ENCODE measurements around the gene ACTG2. TPM values are rescaled to one million over a fixed set of nuclear protein-coding genes. Genes with fewer than 3 reads are reported as not detected.
A peak's percentile ranks its signal among the peaks of the same experiment; 100 is the strongest.
"Not testable (repeated sequence)": the region's sequence is repeated elsewhere in the genome, so short reads cannot be mapped to it uniquely, and the experiment has no call there.

ACTG2 gene
- total RNA-seq, 2 donors from 2014 or later, result 0.27 TPM; not detected in 1

DNA sequence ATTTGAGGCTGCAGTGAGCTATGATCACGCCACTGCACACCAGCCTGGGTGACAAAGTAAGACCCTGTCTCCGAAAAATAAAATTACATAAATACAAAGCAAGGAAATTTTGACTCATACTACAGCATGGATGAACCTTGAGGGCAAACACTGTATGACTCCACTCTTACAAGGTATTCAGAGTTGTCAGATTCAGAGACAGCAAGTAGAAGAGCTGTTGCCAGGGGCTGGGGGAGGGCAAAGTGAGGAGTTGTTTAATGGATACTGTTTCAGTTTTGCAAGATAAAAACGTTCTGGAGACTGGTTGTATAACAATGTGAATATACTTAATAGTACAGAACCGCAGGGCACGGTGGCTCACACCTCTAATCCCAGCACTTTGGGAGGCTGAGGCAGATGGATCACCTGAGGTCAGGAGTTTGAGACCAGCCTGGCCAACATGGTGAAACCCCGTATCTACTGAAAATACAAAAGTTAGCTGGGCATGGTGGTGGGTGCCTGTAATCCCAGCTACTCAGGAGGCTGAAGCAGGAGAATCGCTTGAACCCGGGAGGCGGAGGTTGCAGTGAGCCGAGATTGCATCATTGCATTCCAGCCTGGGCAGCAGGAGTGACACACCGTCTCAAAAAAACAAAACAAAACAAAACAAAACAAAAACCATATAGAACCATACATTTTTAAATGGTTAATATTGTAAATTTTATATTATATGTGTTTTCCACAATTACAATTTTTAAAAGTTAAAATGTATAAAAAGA, 5.0 kb upstream of the ACTG2 start:
- H3K27ac Mint-ChIP-seq, result peak overlapping the region; percentile 40 to 87
- not testable (repeated sequence) for H3K36me3 Mint-ChIP-seq; H3K9me3 Mint-ChIP-seq; DNase-seq (ENCODE audit: low spot score in 2 of 2)
- peak; percentile 30 to 54 for ATAC-seq

DNA sequence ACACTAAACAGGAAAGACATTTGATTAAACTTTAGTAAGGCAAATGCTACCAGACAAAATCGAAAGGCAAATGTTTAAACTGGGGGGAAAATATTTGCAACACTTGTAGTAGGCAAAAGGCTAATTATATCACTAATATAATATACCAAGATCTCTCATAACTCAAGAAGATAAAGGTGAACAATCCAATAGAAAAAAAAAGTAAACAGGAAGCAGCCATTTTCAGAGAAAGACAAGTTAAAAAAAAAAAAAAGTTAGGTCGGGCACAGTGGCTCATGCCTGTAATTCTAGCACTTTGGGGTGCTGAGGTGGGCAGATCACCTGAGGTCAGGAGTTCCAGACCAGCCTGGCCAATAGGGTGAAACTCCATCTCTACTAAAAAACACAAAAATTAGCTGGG, 4.4 kb upstream of the ACTG2 start:
- H3K36me3 Mint-ChIP-seq, result peaks cover 0 to 5% of the 10 kb centered on the region in 2 donors
- ATAC-seq (no peak), DNase-seq (ENCODE audit: low spot score in 2 of 2) (no peak)
- peak overlapping the region in 1 of 2 donors; percentile 5 for H3K27ac Mint-ChIP-seq
- H3K9me3 Mint-ChIP-seq, result peaks cover 2 to 3% of the 10 kb centered on the region in 2 donors

DNA sequence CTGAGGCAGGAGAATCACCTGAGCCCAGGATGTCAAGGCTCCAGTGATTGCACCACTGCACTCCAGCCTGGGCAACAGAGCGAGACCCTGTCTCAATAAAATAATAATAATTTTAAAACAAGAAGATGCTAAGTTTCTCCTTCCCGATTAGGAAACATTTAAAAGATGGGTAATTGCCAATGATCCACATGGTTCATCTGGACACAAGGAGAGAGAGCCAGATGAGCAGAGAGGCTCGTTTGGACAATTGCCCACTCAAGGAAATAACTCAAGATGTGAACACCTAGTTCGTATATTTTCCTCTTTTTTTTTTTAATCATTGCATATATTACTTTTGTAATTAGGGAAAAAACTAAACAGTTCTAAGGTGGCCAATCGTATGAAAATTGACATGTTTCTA, 3.6 kb upstream of the ACTG2 start:
- Mint-ChIP-seq H3K27ac (no peak overlapping the region), H3K36me3 (peaks cover 0 to 5% of the 10 kb centered on the region in 2 donors), H3K9me3 (peaks cover 2 to 3% of the 10 kb centered on the region in 2 donors)
- no peak for ATAC-seq
- DNase-seq (ENCODE audit: low spot score in 2 of 2), result no peak

GRCh38 chr2:73890301-73891092, 2.3 kb upstream of the ACTG2 start:
- DNase-seq (ENCODE audit: low spot score in 2 of 2), result no peak
- no peak overlapping the region for H3K27ac Mint-ChIP-seq
- peaks cover 0 to 5% of the 10 kb centered on the region in 2 donors for H3K36me3 Mint-ChIP-seq
- no peak for ATAC-seq
- H3K9me3 Mint-ChIP-seq, result peaks cover 2 to 3% of the 10 kb centered on the region in 2 donors

DNA sequence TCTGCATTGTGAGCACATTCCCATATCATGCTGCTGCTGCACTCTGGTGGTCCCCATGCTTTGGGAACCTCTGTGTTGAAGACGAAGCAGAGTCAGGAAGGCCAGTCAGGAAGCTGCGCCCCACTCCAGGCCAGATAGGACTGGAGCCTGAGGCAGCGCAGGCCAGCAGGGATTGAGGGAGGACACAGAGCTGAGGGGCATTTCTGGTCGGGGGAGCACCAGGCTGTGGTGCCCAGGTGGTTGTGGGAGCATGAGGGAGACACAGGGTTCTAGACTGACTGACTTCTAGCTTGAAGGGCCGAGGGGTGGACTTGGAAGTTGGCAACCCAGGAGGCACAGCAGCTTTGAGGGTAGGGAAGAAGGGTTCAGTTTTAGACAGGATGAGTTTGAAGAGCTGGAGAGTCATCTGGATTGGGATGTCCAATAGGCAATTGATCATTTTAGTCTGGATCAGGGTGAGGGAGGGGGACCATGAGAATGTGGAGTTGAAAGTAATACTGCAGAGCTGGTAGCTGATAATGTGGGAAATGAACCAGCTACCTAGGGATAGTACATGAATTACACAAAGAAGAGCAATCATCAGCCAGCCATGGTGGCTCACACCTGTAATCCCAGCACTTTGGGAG, 1.4 kb upstream of the ACTG2 start:
- no peak for ATAC-seq
- Mint-ChIP-seq H3K36me3 (peaks cover 0 to 5% of the 10 kb centered on the region in 2 donors), H3K27ac (peak overlapping the region in 1 of 2 donors; percentile 9), H3K9me3 (peaks cover 2 to 3% of the 10 kb centered on the region in 2 donors)
- DNase-seq (ENCODE audit: low spot score in 2 of 2), result no peak

- ATAC-seq (no peak), DNase-seq (ENCODE audit: low spot score in 2 of 2) (no peak)
- Mint-ChIP-seq H3K36me3 (no peaks in the 10 kb centered on the region), H3K9me3 (no peaks in the 10 kb centered on the region), H3K27ac (no peak overlapping the region)
Measured at GRCh38 chr2:73893764-73894474, 1.1 kb downstream of the ACTG2 start.

DNA sequence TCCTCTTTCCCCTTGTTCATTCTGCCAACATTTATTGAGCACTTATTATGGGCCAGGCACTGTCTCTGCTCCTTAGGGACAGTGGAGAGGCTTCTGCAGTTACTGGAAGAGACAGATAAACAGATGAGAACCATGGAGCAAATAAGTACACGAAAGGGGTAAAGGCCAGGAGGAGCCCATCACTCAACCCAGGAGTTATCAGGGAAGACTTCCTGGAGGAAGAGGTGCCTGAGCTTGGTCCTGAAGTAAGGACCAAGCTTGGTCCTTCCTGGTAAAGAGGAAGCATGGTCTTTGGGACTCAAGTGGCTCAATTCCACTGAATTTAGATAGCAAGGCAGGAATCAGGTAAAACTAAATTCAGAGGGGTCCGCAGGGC, 1.7 kb downstream of the ACTG2 start:
- Mint-ChIP-seq H3K27ac (peak overlapping the region in 1 of 2 donors; percentile 91), H3K9me3 (no peaks in the 10 kb centered on the region), H3K36me3 (no peaks in the 10 kb centered on the region)
- no peak for ATAC-seq
- DNase-seq (ENCODE audit: low spot score in 2 of 2), result no peak

DNA sequence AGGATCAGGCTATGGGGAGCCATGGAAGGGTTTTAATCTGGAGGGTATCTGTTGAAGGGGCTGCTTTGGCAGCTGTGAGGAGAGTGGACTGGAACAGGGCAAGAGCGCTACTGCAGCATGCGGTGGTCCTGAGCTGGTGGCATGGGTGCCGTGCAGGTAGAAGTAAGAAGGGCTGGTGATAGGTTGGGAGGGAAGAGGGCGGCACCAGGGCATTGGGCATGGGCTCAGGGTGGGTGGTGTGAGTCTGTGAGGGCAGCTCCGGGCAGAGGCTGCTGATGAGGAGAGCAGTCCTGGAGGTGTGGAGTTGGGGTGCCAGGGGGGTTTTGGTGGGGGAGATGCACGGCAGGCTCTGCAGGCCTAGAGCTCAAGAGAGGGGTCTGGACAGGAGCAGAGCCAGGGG, 2.1 kb downstream of the ACTG2 start:
- DNase-seq (ENCODE audit: low spot score in 2 of 2) (no peak), ATAC-seq (no peak)
- no peaks in the 10 kb centered on the region for H3K9me3 Mint-ChIP-seq
- H3K27ac Mint-ChIP-seq, result peak overlapping the region; percentile 25 to 91
- H3K36me3 Mint-ChIP-seq, result no peaks in the 10 kb centered on the region

DNA sequence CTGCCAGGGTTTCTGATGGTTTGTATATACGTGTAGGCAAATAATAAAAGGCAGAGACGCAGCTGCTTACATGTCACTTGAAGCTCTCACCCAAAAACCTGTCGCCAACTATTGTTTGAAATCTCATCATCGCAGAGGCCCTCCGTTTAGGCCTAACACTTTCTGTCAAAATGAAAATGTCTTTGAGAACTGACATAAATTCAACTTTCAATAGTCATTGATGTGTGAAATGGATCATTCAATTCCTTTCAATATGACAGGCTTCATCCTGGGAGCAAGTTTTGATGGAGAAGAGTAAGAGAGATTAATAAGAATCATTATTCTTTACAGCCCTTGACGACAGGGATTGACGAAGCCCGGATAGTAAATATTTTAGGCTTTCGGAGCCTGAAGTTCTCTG, 2.7 kb downstream of the ACTG2 start:
- ATAC-seq (peak in 1 of 2 donors; percentile 60), DNase-seq (ENCODE audit: low spot score in 2 of 2) (peak in 1 of 2 donors; percentile 30)
- no peaks in the 10 kb centered on the region for H3K9me3 Mint-ChIP-seq
- H3K27ac Mint-ChIP-seq, result peak overlapping the region in 1 of 2 donors; percentile 91
- H3K36me3 Mint-ChIP-seq, result no peaks in the 10 kb centered on the region

- peak; percentile 91 to 95 for ATAC-seq
- Mint-ChIP-seq H3K9me3 (no peaks in the 10 kb centered on the region), H3K27ac (peak overlapping the region; percentile 91 to 92), H3K36me3 (no peaks in the 10 kb centered on the region)
- DNase-seq (ENCODE audit: low spot score in 2 of 2), result peak; percentile 54 to 78
Measured at GRCh38 chr2:73896362-73897239, 3.8 kb downstream of the ACTG2 start.

- H3K9me3 Mint-ChIP-seq, result no peaks in the 10 kb centered on the region
- no peaks in the 10 kb centered on the region for H3K36me3 Mint-ChIP-seq
- peak in 1 of 2 donors; percentile 0 for ATAC-seq
- DNase-seq (ENCODE audit: low spot score in 2 of 2), result no peak
- H3K27ac Mint-ChIP-seq, result peak overlapping the region in 1 of 2 donors; percentile 91
Measured at GRCh38 chr2:73897240-73897583, 4.4 kb downstream of the ACTG2 start.

DNA sequence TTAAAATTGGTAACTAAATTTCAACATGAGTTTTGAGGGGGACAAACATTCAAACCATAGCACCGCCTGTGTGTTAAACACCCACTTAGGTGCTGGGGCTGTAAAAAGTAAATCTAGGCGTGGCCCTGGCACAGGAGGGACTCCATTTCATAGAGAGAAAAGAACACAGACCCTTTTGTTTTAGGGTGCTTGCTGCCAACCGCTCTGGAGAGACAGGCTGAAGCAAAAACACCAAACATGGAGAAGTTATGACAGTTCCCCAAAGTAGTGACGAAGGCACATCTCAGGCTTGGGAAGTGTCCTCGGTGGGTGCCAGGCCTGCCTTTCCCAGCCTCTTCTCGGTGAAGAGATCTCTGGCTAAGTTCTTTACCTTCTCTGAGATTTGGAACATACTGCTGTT, 5.1 kb downstream of the ACTG2 start:
- no peaks in the 10 kb centered on the region for H3K36me3 Mint-ChIP-seq
- H3K27ac Mint-ChIP-seq, result no peak overlapping the region
- H3K9me3 Mint-ChIP-seq, result no peaks in the 10 kb centered on the region
- DNase-seq (ENCODE audit: low spot score in 2 of 2) (no peak), ATAC-seq (no peak)

DNA sequence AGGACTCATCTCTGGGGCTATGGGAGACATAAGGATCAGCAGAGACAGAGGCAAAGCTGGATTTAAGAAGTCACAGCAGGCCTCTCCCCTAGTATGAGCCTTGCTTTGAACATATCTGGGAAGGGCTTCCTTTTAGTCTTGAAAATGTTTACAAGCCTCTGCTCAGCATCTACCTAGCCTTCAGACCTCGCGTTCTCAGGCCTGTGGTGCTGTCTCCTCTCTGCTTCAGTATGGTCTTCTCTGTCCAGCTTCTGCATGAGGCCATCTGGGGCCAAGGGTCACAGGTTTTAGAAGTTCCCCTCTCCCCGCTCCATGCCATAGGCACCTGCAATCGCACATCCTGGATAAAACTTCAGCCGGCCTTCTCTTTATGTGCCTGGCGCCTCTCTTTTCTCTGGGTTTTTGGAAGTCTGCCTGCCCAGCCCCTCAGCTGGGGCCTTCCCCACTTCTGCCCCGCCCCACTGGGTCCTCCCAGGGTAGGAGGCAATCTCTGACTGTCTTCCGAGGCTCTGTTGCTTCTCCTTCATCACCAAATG, 7.1 kb downstream of the ACTG2 start:
- no peak overlapping the region for H3K27ac Mint-ChIP-seq
- ATAC-seq (no peak), DNase-seq (ENCODE audit: low spot score in 2 of 2) (no peak)
- H3K9me3 Mint-ChIP-seq, result no peaks in the 10 kb centered on the region
- no peaks in the 10 kb centered on the region for H3K36me3 Mint-ChIP-seq

DNA sequence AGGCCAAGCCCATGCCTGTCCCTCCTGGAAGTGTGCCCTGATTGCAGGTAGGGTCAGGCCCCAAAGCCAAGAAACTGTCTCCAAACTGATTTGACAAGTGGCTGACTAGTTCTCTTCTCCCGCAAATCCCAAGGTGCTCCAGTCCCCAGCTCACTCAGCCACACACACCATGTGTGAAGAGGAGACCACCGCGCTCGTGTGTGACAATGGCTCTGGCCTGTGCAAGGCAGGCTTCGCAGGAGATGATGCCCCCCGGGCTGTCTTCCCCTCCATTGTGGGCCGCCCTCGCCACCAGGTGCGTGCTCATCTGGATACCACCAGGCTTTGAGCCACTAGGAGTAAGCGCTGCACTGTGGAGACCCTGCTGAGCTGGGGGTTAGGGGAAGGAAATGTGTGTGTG, 8.3 kb downstream of the ACTG2 start:
- H3K9me3 Mint-ChIP-seq, result no peaks in the 10 kb centered on the region
- H3K27ac Mint-ChIP-seq, result no peak overlapping the region
- ATAC-seq (no peak), DNase-seq (ENCODE audit: low spot score in 2 of 2) (no peak)
- no peaks in the 10 kb centered on the region for H3K36me3 Mint-ChIP-seq

DNA sequence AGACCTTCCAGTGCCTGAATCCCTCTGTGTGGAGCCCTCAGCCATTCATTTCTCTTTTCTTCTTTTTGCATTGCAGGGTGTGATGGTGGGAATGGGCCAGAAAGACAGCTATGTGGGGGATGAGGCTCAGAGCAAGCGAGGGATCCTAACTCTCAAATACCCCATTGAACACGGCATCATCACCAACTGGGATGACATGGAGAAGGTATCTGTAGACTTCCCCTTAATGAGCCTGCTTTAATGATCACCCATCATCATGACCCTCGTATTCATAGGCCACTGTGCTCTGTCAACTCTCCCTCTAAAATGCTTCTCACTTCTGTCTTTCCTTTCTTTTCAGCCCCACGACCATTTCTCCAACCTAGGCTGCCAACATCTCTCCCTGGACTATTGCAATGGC, 9.5 kb downstream of the ACTG2 start:
- Mint-ChIP-seq H3K27ac (no peak overlapping the region), H3K36me3 (no peaks in the 10 kb centered on the region), H3K9me3 (no peaks in the 10 kb centered on the region)
- no peak for DNase-seq (ENCODE audit: low spot score in 2 of 2)
- no peak for ATAC-seq

GRCh38 chr2:73903313-73903712, 10.5 kb downstream of the ACTG2 start:
- no peaks in the 10 kb centered on the region for H3K36me3 Mint-ChIP-seq
- no peak for DNase-seq (ENCODE audit: low spot score in 2 of 2)
- no peak overlapping the region for H3K27ac Mint-ChIP-seq
- ATAC-seq, result no peak
- H3K9me3 Mint-ChIP-seq, result no peaks in the 10 kb centered on the region
